Measurements from ENCODE around the gene MRPL22. TPM values are rescaled to one million over a fixed set of nuclear protein-coding genes. Genes with fewer than 3 reads are reported as not detected.

Gene MRPL22
- total and polyA plus RNA-seq, 7 experiments from 2014 or later, result 18.4 to 97.6 (median 27.7) TPM

- no peaks in the 10 kb centered on the region for H3K9me3 ChIP-seq (ENCODE audit: control insufficient read depth in 2 of 3, low read length in 3 of 3)
- H3K4me3 ChIP-seq (ENCODE audit: low read length), result no peak overlapping the region
- no peaks in the 10 kb centered on the region for H3K9me3 Mint-ChIP-seq
- H3K27ac ChIP-seq (ENCODE audit: low read depth, low read length), result no peak overlapping the region
- H3K27ac Mint-ChIP-seq, result no peak overlapping the region
- no peaks in the 10 kb centered on the region for H3K4me1 Mint-ChIP-seq
- POLR2A ChIA-PET, result interaction anchor here (0.7 kb wide), 1 partner anchor 9 kb away, joined by 3 read pairs; no protein-coding TSS in a partner anchor
- intact Hi-C loops (cut with micrococcal nuclease), result no loop called here
- H3K27me3 ChIP-seq (ENCODE audit: control insufficient read depth in 2 of 2, insufficient read depth in 2 of 2, low read length in 2 of 2), result no peaks in the 10 kb centered on the region
- CTCF ChIA-PET, result no interaction called here
- DNase-seq, result no peak
- H3K36me3 ChIP-seq (ENCODE audit: control insufficient read depth in 2 of 3, insufficient read depth in 3 of 3, low read length in 3 of 3), result peaks cover 6 to 50% (median 13%) of the 10 kb centered on the region in 3 experiments
- no peak for ATAC-seq
- H3K4me3 Mint-ChIP-seq, result no peak overlapping the region
- H3K36me3 Mint-ChIP-seq, result peaks cover 9 to 39% (median 21%) of the 10 kb centered on the region in 5 donors
- no peaks in the 10 kb centered on the region for H3K4me1 ChIP-seq (ENCODE audit: control insufficient read depth in 2 of 2, insufficient read depth in 2 of 2, low read length in 2 of 2)
- no peaks in the 10 kb centered on the region for H3K27me3 Mint-ChIP-seq
Measured at GRCh38 chr5:154917757-154918156, 23.1 kb upstream of the MRPL22 start.

GRCh38 chr5:154923441-154924430 is 17.1 kb upstream of the MRPL22 start:
- Mint-ChIP-seq H3K9me3 (no peaks in the 10 kb centered on the region), H3K4me1 (no peaks in the 10 kb centered on the region)

GRCh38 chr5:154933537-154933936 is 7.3 kb upstream of the MRPL22 start:
- H3K27ac ChIP-seq (ENCODE audit: low read depth, low read length), result no peak overlapping the region
- H3K36me3 Mint-ChIP-seq, result peaks cover 8 to 44% (median 22%) of the 10 kb centered on the region in 5 donors
- ChIA-PET CTCF (no interaction called here), POLR2A (interaction anchor here (1.2 kb wide), 1 partner anchor 8 kb away, joined by 4 read pairs; no protein-coding TSS in a partner anchor)
- H3K4me1 Mint-ChIP-seq, result peaks cover 22 to 43% (median 33%) of the 10 kb centered on the region in 7 donors
- peak overlapping the region in 3 of 9 donors; percentile 10 to 28 (median 10) for H3K27ac Mint-ChIP-seq
- H3K9me3 Mint-ChIP-seq, result no peaks in the 10 kb centered on the region
- no peaks in the 10 kb centered on the region for H3K27me3 Mint-ChIP-seq
- H3K4me3 Mint-ChIP-seq, result no peak overlapping the region
- peaks cover 0 to 59% (median 5%) of the 10 kb centered on the region in 3 experiments for H3K36me3 ChIP-seq (ENCODE audit: control insufficient read depth in 2 of 3, insufficient read depth in 3 of 3, low read length in 3 of 3)
- ATAC-seq (no peak), DNase-seq (no peak)
- no peaks in the 10 kb centered on the region for H3K27me3 ChIP-seq (ENCODE audit: control insufficient read depth in 2 of 2, insufficient read depth in 2 of 2, low read length in 2 of 2)
- no peaks in the 10 kb centered on the region for H3K9me3 ChIP-seq (ENCODE audit: control insufficient read depth in 2 of 3, low read length in 3 of 3)
- H3K4me1 ChIP-seq (ENCODE audit: control insufficient read depth in 2 of 2, insufficient read depth in 2 of 2, low read length in 2 of 2), result peaks cover 8 to 10% of the 10 kb centered on the region in 2 donors
- no peak overlapping the region for H3K4me3 ChIP-seq (ENCODE audit: low read length)
- intact Hi-C loops (cut with micrococcal nuclease), result no loop called here

More at GRCh38 chr5:154923441-154924430, 17.1 kb upstream of the MRPL22 start:
- intact Hi-C loops (cut with micrococcal nuclease), result no loop called here
- no peak overlapping the region for H3K27ac Mint-ChIP-seq
- no peaks in the 10 kb centered on the region for H3K27me3 ChIP-seq (ENCODE audit: control insufficient read depth in 2 of 2, insufficient read depth in 2 of 2, low read length in 2 of 2)
- H3K27me3 Mint-ChIP-seq, result no peaks in the 10 kb centered on the region
- peaks cover 13 to 49% (median 16%) of the 10 kb centered on the region in 5 donors for H3K36me3 Mint-ChIP-seq
- POLR2A ChIA-PET, result no interaction called here
- no peak overlapping the region for H3K4me3 ChIP-seq (ENCODE audit: low read length)
- H3K4me1 ChIP-seq (ENCODE audit: control insufficient read depth in 2 of 2, insufficient read depth in 2 of 2, low read length in 2 of 2), result no peaks in the 10 kb centered on the region
- H3K9me3 ChIP-seq (ENCODE audit: control insufficient read depth in 2 of 3, low read length in 3 of 3), result no peaks in the 10 kb centered on the region
- H3K4me3 Mint-ChIP-seq, result no peak overlapping the region
- DNase-seq (no peak), ATAC-seq (no peak)
- peaks cover 0 to 68% (median 4%) of the 10 kb centered on the region in 3 experiments for H3K36me3 ChIP-seq (ENCODE audit: control insufficient read depth in 2 of 3, insufficient read depth in 3 of 3, low read length in 3 of 3)
- no peak overlapping the region for H3K27ac ChIP-seq (ENCODE audit: low read depth, low read length)
- CTCF ChIA-PET, result interaction anchor here (0.7 kb wide), 1 partner anchor 13 kb away, joined by 3 read pairs; no protein-coding TSS in a partner anchor

- Histone ChIP-seq H3K27ac (ENCODE audit: low read depth, low read length) (no peak overlapping the region), H3K4me3 (ENCODE audit: low read length) (no peak overlapping the region), H3K36me3 (ENCODE audit: control insufficient read depth in 2 of 3, insufficient read depth in 3 of 3, low read length in 3 of 3) (peaks cover 0 to 48% (median 5%) of the 10 kb centered on the region in 3 experiments), H3K4me1 (ENCODE audit: control insufficient read depth in 2 of 2, insufficient read depth in 2 of 2, low read length in 2 of 2) (peaks cover 8 to 10% of the 10 kb centered on the region in 2 donors), H3K27me3 (ENCODE audit: control insufficient read depth in 2 of 2, insufficient read depth in 2 of 2, low read length in 2 of 2) (no peaks in the 10 kb centered on the region), H3K9me3 (ENCODE audit: control insufficient read depth in 2 of 3, low read length in 3 of 3) (no peaks in the 10 kb centered on the region)
- POLR2A ChIA-PET, result no interaction called here
- CTCF ChIA-PET, result no interaction called here
- peak overlapping the region in 2 of 9 donors; percentile 3 to 47 for H3K27ac Mint-ChIP-seq
- DNase-seq (no peak), ATAC-seq (no peak)
- H3K4me1 Mint-ChIP-seq, result peaks cover 24 to 51% (median 43%) of the 10 kb centered on the region in 7 donors
- no peaks in the 10 kb centered on the region for H3K27me3 Mint-ChIP-seq
- H3K9me3 Mint-ChIP-seq, result no peaks in the 10 kb centered on the region
- intact Hi-C loops (cut with micrococcal nuclease), result no loop called here
- H3K36me3 Mint-ChIP-seq, result peaks cover 6 to 37% (median 22%) of the 10 kb centered on the region in 5 donors
- no peak overlapping the region for H3K4me3 Mint-ChIP-seq
Measured at GRCh38 chr5:154934881-154935280, 6.0 kb upstream of the MRPL22 start.

- Mint-ChIP-seq H3K4me3 (peak overlapping the region; percentile 84 to 94 (median 91)), H3K36me3 (peaks cover 0 to 21% (median 11%) of the 10 kb centered on the region in 5 donors), H3K4me1 (peaks cover 26 to 70% (median 61%) of the 10 kb centered on the region in 7 donors), H3K9me3 (peaks cover 0 to 5% (median 0%) of the 10 kb centered on the region in 11 donors), H3K27me3 (no peaks in the 10 kb centered on the region), H3K27ac (peak overlapping the region in 8 of 9 donors; percentile 21 to 85 (median 71))
- peak overlapping the region; percentile 77 for H3K27ac ChIP-seq (ENCODE audit: low read depth, low read length)
- ChIA-PET CTCF (interaction anchor here (0.6 kb wide), 1 partner anchor 259 kb away, joined by 4 read pairs; no protein-coding TSS in a partner anchor), POLR2A (interaction anchor here (0.7 kb wide), 1 partner anchor 70 kb away, joined by 3 read pairs; no protein-coding TSS in a partner anchor)
- H3K27me3 ChIP-seq (ENCODE audit: control insufficient read depth in 2 of 2, insufficient read depth in 2 of 2, low read length in 2 of 2), result no peaks in the 10 kb centered on the region
- H3K4me3 ChIP-seq (ENCODE audit: low read length), result peak overlapping the region; percentile 72
- intact Hi-C loops (cut with micrococcal nuclease), result no loop called here
- H3K4me1 ChIP-seq (ENCODE audit: control insufficient read depth in 2 of 2, insufficient read depth in 2 of 2, low read length in 2 of 2), result peaks cover 15 to 22% of the 10 kb centered on the region in 2 donors
- peaks cover 0 to 32% (median 0%) of the 10 kb centered on the region in 3 experiments for H3K36me3 ChIP-seq (ENCODE audit: control insufficient read depth in 2 of 3, insufficient read depth in 3 of 3, low read length in 3 of 3)
- no peaks in the 10 kb centered on the region for H3K9me3 ChIP-seq (ENCODE audit: control insufficient read depth in 2 of 3, low read length in 3 of 3)
- ATAC-seq, result no peak
- no peak for DNase-seq
Measured at GRCh38 chr5:154937186-154937717, 3.6 kb upstream of the MRPL22 start.

- Histone ChIP-seq H3K4me3 (ENCODE audit: low read length) (peak within 1 kb of the TSS; percentile 72), H3K27me3 (ENCODE audit: control insufficient read depth in 2 of 2, insufficient read depth in 2 of 2, low read length in 2 of 2) (no peaks in the 10 kb centered on the region), H3K27ac (ENCODE audit: low read depth, low read length) (peak within 1 kb of the TSS; percentile 77), H3K4me1 (ENCODE audit: control insufficient read depth in 2 of 2, insufficient read depth in 2 of 2, low read length in 2 of 2) (peaks cover 21 to 22% of the 10 kb centered on the region in 2 donors), H3K36me3 (ENCODE audit: control insufficient read depth in 2 of 3, insufficient read depth in 3 of 3, low read length in 3 of 3) (peaks cover 0 to 25% (median 0%) of the 10 kb centered on the region in 3 experiments), H3K9me3 (ENCODE audit: control insufficient read depth in 2 of 3, low read length in 3 of 3) (no peaks in the 10 kb centered on the region)
- Mint-ChIP-seq H3K36me3 (peaks cover 0 to 19% (median 11%) of the 10 kb centered on the region in 5 donors), H3K9me3 (peaks cover 0 to 5% (median 0%) of the 10 kb centered on the region in 11 donors), H3K4me1 (peaks cover 30 to 76% (median 67%) of the 10 kb centered on the region in 7 donors), H3K27ac (peak within 1 kb of the TSS in 8 of 9 donors; percentile 51 to 95 (median 87)), H3K27me3 (no peaks in the 10 kb centered on the region), H3K4me3 (peak within 1 kb of the TSS; percentile 86 to 97 (median 92))
- POLR2A ChIA-PET, result interaction anchor here (0.7 kb wide), 1 partner anchor 70 kb away, joined by 3 read pairs; no protein-coding TSS in a partner anchor
- peak; percentile 72 to 85 (median 81) for DNase-seq
- CTCF ChIA-PET, result interaction anchor here (0.6 kb wide), 1 partner anchor 260 kb away, joined by 4 read pairs; no protein-coding TSS in a partner anchor
- intact Hi-C loops (cut with micrococcal nuclease), result loop anchor here (1.0 to 2.0 kb wide), 3 partner anchors 183 to 493 kb away; partner anchors contain the start of genes LARP1 (in 1 of the 2) and SAP30L (in 1 of the 2)
- ATAC-seq, result peak; percentile 95
Measured at GRCh38 chr5:154937718-154938466, 3.0 kb upstream of the MRPL22 start, which contains the start of gene GEMIN5. TSS of gene GEMIN5 (minus strand) at chr5:154938211. CDS start at chr5:154938133, 78 bp downstream.
